Stimulated activated CD4-positive, alpha-beta T cell treated with anti-CD3 and anti-CD28 coated beads, Interleukin-1b, Interleukin-23, amount 100 ng/mL, for 1 hour (primary cell): Measurements from ENCODE around the gene CCT6A.
"Not testable (repeated sequence)": the region's sequence is repeated elsewhere in the genome, so short reads cannot be mapped to it uniquely, and the experiment has no call there.

ENCODE experiments used
- DNase-seq, 2 donors: peaks; one replicate each; pipeline ENCODE4 v3.0.0-alpha.2; 2020; ENCODE audit warnings: low read depth in 2 of 2

CCT6A gene

DNA sequence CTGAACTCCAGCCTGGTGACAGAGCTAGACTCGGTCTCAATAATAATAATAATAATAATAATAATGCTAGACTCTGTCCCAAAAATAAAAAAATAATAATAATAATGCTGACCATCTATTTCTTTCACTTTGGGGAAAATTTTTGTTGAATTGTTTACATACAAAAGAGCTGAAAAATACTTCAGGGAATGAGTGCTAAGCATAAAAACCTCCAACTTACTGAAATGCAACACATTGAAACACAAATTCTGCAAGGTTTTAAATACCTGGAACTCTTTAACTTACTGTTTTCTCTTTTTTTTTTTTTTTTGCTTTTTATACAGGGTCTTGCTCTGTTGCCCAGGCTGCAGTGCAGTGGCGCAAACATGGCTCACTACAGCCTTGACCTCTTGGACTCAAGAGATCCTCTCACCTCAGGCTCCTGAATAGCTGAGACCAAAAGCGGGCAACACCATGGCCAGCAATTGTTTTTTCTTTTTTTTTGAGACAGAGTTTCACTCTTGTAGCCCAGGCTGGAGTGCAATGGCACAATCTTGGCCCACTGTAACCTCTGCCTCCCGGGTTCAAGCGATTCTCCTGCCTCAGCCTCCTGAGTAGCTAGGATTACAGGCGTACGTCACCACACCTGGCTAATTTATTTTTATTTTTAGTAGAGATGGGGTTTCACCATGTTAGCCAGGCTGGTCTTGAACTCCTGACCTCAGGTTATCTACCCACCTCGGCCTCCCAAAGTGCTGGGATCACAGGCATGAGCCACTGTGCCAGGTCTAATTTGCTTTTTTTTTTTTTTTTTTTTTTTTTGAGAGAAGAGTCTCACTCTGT is 46.8 kb downstream of the CCT6A start:
- DNase-seq, result not testable (repeated sequence)

DNA sequence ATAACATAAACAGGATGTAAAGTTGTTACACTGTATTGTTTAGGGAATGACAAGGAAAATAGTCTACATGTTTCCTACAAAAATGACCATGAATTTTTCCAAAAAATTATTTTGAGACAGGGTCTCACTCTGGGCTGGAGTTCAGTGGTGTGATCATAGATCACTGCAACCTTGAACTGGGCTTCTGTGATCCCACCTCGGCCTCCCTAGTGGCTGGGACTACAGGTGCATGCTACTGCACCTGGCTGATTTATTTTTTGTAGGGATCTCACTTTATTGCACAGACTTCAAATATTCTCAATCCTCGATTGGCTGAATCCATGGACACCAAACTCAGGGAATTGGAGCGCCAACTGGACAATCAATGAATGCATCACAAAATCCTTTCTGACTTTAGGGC is 48.1 kb downstream of the CCT6A start:
- DNase-seq, result no peak

DNA sequence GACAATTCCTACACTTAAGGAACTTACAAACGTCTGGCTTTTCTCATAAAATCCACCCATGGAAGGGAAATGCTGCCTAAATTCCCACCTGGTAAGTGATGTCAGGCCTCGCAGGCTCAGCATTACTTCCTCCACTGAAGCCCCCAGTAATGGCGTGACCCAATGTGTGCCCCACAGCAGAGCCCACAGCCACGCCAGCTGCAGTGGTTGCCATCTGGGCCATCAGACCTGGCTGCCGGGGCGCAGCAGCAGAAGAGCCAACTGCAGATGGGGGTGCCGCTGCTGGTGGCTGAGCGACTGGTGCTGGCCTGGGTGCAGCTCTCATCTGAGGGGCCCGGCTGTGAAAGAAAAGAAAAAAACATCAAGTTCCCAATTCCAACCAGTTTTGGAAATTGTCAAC is 52.6 kb downstream of the CCT6A start:
- not testable (repeated sequence) for DNase-seq

DNA sequence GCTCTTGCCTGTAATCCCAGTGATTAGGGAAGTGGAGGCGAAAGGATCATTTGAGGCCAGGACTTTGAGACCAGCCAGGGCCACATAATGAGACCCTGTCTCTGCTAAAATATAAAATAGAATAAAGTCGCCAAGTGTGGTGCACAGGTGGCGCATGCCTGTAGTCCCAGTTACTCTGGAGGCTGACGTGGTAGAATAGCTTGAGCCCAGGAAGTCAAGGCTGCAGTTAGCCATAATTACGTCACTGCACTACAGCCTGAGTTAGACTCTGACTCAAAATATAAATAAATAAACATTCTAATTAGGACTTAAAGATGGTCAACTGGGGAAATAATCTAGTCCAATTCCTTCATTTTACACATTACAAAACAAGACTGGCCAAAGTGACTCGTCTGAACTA is 53.9 kb downstream of the CCT6A start:
- no peak for DNase-seq

DNA sequence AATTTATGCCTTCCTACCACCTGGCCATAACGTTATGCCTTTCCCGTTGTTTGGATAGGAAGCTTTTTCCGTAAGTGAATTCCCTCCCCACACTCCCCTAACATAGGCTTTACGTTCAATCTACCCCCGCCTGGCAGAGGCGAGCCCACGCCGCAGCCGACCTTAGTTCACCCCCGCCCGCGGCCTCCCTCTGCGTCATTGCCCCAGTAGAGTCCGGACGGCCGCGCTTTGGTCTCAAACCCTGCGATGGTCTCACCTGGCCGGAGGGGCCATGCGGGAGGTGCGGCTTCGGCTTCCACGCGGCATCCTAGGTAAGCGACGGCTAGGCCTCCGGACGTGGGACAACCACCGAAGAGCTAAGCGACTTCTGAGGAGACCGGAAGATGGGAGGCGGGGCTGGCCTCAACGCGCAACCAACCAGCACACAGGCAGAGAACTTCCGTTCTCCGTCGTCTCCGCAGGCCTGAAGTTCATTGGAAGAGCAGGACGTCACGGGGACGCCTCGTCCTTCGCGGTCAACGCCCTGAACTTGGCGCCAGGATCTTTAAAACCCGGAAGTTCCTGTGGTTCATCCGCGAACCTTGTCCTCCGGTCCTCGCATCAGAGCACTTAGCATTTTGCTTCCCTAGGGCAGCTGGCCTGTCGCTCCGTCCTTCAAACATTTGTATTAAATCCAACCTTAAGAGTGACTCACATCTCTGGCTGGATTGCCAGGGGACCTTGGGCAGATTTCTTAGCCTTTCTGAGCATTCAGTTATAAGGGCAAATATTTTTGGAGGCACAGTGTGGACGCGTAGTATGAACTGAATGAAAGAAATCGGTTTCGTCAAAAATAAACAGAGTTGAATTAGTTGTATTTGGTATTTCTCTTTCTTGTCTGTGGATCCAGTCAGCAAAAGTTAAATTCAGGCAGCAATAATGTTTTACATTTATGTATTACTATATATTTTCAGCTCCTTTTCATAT is 54.8 kb downstream of the CCT6A start, which contains the start of gene CHCHD2:
Gene CHCHD2 (minus strand): TSS at position 369 of the 966 bp plus-strand sequence. CDS start 63 bp downstream, at position 306.
- peak; percentile 68 to 79 for DNase-seq

DNA sequence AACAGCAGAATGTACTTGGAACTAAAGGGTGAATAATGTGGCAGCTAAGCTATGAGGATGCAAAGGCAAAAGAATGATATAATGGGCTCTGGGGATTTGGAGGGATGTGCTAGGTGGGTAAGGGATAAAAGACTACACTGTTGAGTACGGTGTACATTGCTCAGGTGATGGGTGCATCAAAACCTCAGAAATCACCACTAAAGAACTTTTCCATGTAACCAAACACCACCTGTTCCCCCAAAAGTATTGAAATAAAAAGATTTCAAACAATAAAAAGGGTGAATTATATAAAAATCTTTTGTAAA is 56.3 kb downstream of the CCT6A start:
- DNase-seq, result no peak

DNA sequence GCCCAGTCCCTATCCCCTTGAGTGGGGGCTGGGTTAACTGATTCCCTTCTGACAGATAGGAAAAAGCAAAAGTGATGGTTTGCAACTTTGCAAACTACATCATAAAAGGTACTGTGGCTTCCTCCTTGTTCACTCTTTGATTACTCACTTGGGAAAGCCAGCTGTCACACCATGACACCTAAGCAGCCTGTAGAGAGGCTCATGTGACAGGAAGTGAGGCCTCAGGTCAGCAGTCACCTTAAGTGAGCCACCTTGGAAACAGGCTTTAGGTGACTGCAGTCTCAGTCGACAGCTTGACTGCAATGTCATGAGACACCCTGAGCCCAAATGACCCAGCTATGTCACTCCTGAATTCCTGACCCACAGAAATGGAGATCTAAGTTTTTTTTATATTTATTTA is 59.0 kb downstream of the CCT6A start:
- DNase-seq, result no peak

DNA sequence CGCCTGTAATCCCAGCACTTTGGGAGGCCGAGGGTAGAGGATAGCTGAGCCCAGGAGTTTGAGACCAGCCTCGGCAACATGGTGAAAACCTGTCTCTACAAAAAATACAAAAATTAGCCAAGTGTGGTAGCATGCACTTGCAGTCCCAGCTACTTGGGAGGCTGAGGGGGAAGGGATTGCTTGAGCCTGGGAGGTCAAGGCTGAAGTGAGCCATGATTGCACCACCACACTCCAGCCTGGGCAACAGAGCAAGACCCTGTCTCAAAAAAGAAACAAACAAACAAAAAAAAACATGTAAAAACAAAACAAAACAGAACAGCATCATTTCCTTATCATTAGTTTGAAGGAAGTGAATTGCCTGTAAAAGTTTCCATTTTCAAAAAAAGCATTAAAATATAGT is 60.7 kb downstream of the CCT6A start:
- not testable (repeated sequence) for DNase-seq
